Type B pancreatic cell (in vitro differentiated cells): ENCODE measurements around the gene CEMIP. TPM values are rescaled to one million over a fixed set of nuclear protein-coding genes. Genes with fewer than 3 reads are reported as not detected.

ENCODE experiments used
- DNase-seq: peaks from one replicate; pipeline ENCODE4 v3.0.0; 2021; ENCODE audit warnings: mixed read lengths; ENCODE audit not compliant: unreplicated experiment; ENCODE audit errors: extremely low spot score
- H3K27ac Mint-ChIP-seq: 2 replicates; pipeline ENCODE4 v1.8.0; 2021; ENCODE audit warnings: mild to moderate bottlenecking, mixed read lengths
- H3K27me3 Mint-ChIP-seq: 2 replicates; pipeline ENCODE4 v1.8.0; 2021; ENCODE audit warnings: mixed read lengths
- H3K36me3 Mint-ChIP-seq: 2 replicates; pipeline ENCODE4 v1.8.0; 2021; ENCODE audit warnings: mixed read lengths
- H3K4me1 Mint-ChIP-seq: one replicate; pipeline ENCODE4 v1.8.0; 2021; ENCODE audit warnings: mixed read lengths; ENCODE audit not compliant: unreplicated experiment
- H3K4me3 Mint-ChIP-seq: 2 replicates; pipeline ENCODE4 v1.8.0; 2021; ENCODE audit warnings: mild to moderate bottlenecking, mixed read lengths
- H3K9me3 Mint-ChIP-seq: 2 replicates; pipeline ENCODE4 v1.8.0; 2021; ENCODE audit warnings: mixed read lengths
- CTCF ChIP-seq: fragments of 200-600 bp; sonication (generic); conservative IDR thresholded peaks from 2 replicates; pipeline ENCODE4 v1.5.0; 2021; ENCODE audit warnings: antibody characterized with exemption, mild to moderate bottlenecking
- total RNA-seq: library from RNA; stranded (reverse); gene quantifications from 2 replicates; pipeline ENCODE4 v1.2.1, GENCODE V29; 2021; ENCODE audit warnings: low replicate concordance

Gene CEMIP
- total RNA-seq, 1 donor from 2014 or later: 16.4 TPM

- TF ChIP-seq CTCF: no peak
- peaks cover 7% of the 10 kb centered on the region for H3K4me1 Mint-ChIP-seq
- no peak for DNase-seq
- H3K27me3 Mint-ChIP-seq: peaks cover 7% of the 10 kb centered on the region
- H3K27ac Mint-ChIP-seq: no peak overlapping the region
- no peak overlapping the region for H3K4me3 Mint-ChIP-seq
- no peaks in the 10 kb centered on the region for H3K36me3 Mint-ChIP-seq
- no peaks in the 10 kb centered on the region for H3K9me3 Mint-ChIP-seq
These were observed 61.3 kb downstream of the CEMIP start for GRCh38 chr15:80840182-80841130.

GRCh38 chr15:80841541-80841940 lies 62.4 kb downstream of the CEMIP start:
- peaks cover 7% of the 10 kb centered on the region for H3K27me3 Mint-ChIP-seq
- DNase-seq: no peak
- no peak overlapping the region for H3K4me3 Mint-ChIP-seq
- no peak for TF ChIP-seq CTCF
- H3K36me3 Mint-ChIP-seq: no peaks in the 10 kb centered on the region
- H3K9me3 Mint-ChIP-seq: no peaks in the 10 kb centered on the region
- peaks cover 7% of the 10 kb centered on the region for H3K4me1 Mint-ChIP-seq
- no peak overlapping the region for H3K27ac Mint-ChIP-seq

- TF ChIP-seq CTCF: no peak
- no peak for DNase-seq
- H3K4me1 Mint-ChIP-seq: no peaks in the 10 kb centered on the region
- no peaks in the 10 kb centered on the region for H3K9me3 Mint-ChIP-seq
- no peak overlapping the region for H3K27ac Mint-ChIP-seq
- no peaks in the 10 kb centered on the region for H3K36me3 Mint-ChIP-seq
- H3K27me3 Mint-ChIP-seq: peaks cover 7% of the 10 kb centered on the region
- no peak overlapping the region for H3K4me3 Mint-ChIP-seq
These were observed 65.0 kb downstream of the CEMIP start for GRCh38 chr15:80844011-80844732.

GRCh38 chr15:80846031-80846815 lies 67.1 kb downstream of the CEMIP start:
- H3K27me3 Mint-ChIP-seq: peaks cover 16% of the 10 kb centered on the region
- H3K27ac Mint-ChIP-seq: peak overlapping the region; percentile 17
- no peak overlapping the region for H3K4me3 Mint-ChIP-seq
- H3K4me1 Mint-ChIP-seq: no peaks in the 10 kb centered on the region
- H3K36me3 Mint-ChIP-seq: peaks cover 5% of the 10 kb centered on the region
- H3K9me3 Mint-ChIP-seq: peaks cover 5% of the 10 kb centered on the region
- no peak for DNase-seq
- no peak for TF ChIP-seq CTCF

GRCh38 chr15:80849308-80849707 lies 70.1 kb downstream of the CEMIP start:
- H3K9me3 Mint-ChIP-seq: peaks cover 5% of the 10 kb centered on the region
- H3K27ac Mint-ChIP-seq: no peak overlapping the region
- H3K27me3 Mint-ChIP-seq: peaks cover 16% of the 10 kb centered on the region
- H3K4me3 Mint-ChIP-seq: no peak overlapping the region
- no peak for TF ChIP-seq CTCF
- peaks cover 5% of the 10 kb centered on the region for H3K36me3 Mint-ChIP-seq
- no peaks in the 10 kb centered on the region for H3K4me1 Mint-ChIP-seq
- no peak for DNase-seq
